Erythroblast (primary cell): ENCODE data around the gene RYR2.

ENCODE experiments used
- GATA1 ChIP-seq: IDR thresholded peaks from 2 replicates; pipeline ENCODE4 v1.6.1; 2011; ENCODE audit warnings: low read depth, mild to moderate bottlenecking, control low read depth, low read length, moderate library complexity
- POLR2A ChIP-seq: IDR thresholded peaks from 2 replicates; pipeline ENCODE4 v1.6.1; 2011; ENCODE audit warnings: mild to moderate bottlenecking, low read length

- TF ChIP-seq POLR2A (no peak), GATA1 (no peak)
Observed at GRCh38 chr1:237367758-237368157, 325.8 kb downstream of the RYR2 start.
